OCI-LY3 (cell line): Measurements from ENCODE around the gene BTBD17.

Source experiments
- H2AFZ ChIP-seq: fragments of 200-600, 300-600 bp; shearing (Covaris generic); 2 replicates; pipeline ENCODE4 v1.6.0; 2014; ENCODE audit warnings: antibody characterized with exemption, low read depth, low read length
- H3K27ac ChIP-seq: fragments of 200-600, 300-600 bp; sonication (generic); 2 replicates; pipeline ENCODE4 v1.5.1; 2014; ENCODE audit warnings: mild to moderate bottlenecking, low read length, moderate library complexity, mixed read lengths
- H3K27me3 ChIP-seq: fragments of 200-600, 300-600 bp; sonication (generic); 2 replicates; pipeline ENCODE4 v1.6.1; 2014; ENCODE audit warnings: low read depth, low read length, mixed read lengths
- H3K36me3 ChIP-seq: fragments of 200-600, 300-600 bp; sonication (generic); replicated peaks from 2 replicates; pipeline ENCODE3; 2014; ENCODE audit warnings: low read depth, low read length, mixed read lengths
- H3K4me1 ChIP-seq: fragments of 300-600, 200-600 bp; sonication (generic); 2 replicates; pipeline ENCODE4 v1.6.1; 2014; ENCODE audit warnings: low read length, mixed read lengths
- H3K4me2 ChIP-seq: fragments of 200-600, 300-600 bp; sonication (generic); 2 replicates; pipeline ENCODE4 v1.6.1; 2014; ENCODE audit warnings: low read length, mixed read lengths
- H3K4me3 ChIP-seq: fragments of 300-600, 200-600 bp; sonication (generic); 2 replicates; pipeline ENCODE4 v1.5.1; 2014; ENCODE audit warnings: antibody characterized with exemption, mild to moderate bottlenecking, low read length, moderate library complexity
- H3K79me2 ChIP-seq: fragments of 300-600, 200-600 bp; shearing (Covaris generic); 2 replicates; pipeline ENCODE4 v1.6.1; 2014; ENCODE audit warnings: mild to moderate bottlenecking, low read length, mixed read lengths
- H3K9ac ChIP-seq: fragments of 300-600, 200-600 bp; shearing (Covaris generic); 2 replicates; pipeline ENCODE4 v1.6.0; 2014; ENCODE audit warnings: mild to moderate bottlenecking, low read length, moderate library complexity
- H3K9me3 ChIP-seq: fragments of 200-600, 300-600 bp; shearing (Covaris generic); 2 replicates; pipeline ENCODE4 v1.6.1; 2014; ENCODE audit warnings: low read length, mixed read lengths; ENCODE audit not compliant: insufficient read depth
- H4K20me1 ChIP-seq: fragments of 200-600, 300-600 bp; sonication (generic); 2 replicates; pipeline ENCODE4 v1.6.1; 2016; ENCODE audit warnings: low read length, mixed read lengths; ENCODE audit not compliant: insufficient read depth
- EZH2phosphoT487 ChIP-seq: fragments of 200-600 bp; shearing (Covaris generic); IDR thresholded peaks from 2 replicates; pipeline ENCODE4 v1.6.1; 2018; ENCODE audit warnings: antibody characterized with exemption, mixed run types, low read depth
- TF ChIP-seq, protein P1 (sequence below): fragments of 200-600, 300-600 bp; sonication (generic); IDR thresholded peaks from 2 replicates; pipeline ENCODE4 v1.5.1; 2014; ENCODE audit warnings: antibody characterized with exemption, low read length, low read depth

BTBD17 gene

DNA sequence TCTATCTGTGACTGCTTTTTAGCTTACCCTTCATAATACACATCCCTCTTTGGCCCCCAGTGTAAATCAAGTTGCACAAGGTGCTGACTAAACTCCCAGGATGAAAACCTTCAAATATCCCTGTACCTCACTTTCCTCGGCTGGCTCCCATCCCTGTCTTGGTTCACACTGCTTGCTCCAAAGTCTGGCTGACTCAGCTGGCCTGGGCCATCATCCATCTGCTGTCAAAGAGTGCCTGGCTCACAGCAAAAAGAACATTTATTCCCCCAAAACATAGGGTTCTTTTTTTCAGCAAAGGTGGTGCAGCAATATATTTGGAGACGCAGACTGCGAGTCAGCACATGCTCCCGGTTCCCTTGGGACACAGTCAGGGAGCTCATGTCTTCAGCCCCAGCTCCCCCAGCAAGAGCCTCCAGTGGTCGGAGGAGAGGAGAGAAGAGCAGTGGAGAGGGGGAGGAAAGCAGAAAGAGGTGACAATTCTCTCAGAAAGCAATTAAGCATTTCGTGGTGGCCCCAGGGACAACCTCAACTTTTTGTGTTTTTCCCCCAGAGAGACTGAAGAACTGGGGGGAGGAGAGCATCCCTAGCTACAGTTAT lies 31.8 kb upstream of the BTBD17 start:
- no peak overlapping the region for H3K27ac ChIP-seq
- no peaks in the 10 kb centered on the region for H3K79me2 ChIP-seq
- no peak overlapping the region for H2AFZ ChIP-seq
- no peaks in the 10 kb centered on the region for H3K36me3 ChIP-seq
- no peaks in the 10 kb centered on the region for H3K4me1 ChIP-seq
- TF ChIP-seq, protein P1, sequence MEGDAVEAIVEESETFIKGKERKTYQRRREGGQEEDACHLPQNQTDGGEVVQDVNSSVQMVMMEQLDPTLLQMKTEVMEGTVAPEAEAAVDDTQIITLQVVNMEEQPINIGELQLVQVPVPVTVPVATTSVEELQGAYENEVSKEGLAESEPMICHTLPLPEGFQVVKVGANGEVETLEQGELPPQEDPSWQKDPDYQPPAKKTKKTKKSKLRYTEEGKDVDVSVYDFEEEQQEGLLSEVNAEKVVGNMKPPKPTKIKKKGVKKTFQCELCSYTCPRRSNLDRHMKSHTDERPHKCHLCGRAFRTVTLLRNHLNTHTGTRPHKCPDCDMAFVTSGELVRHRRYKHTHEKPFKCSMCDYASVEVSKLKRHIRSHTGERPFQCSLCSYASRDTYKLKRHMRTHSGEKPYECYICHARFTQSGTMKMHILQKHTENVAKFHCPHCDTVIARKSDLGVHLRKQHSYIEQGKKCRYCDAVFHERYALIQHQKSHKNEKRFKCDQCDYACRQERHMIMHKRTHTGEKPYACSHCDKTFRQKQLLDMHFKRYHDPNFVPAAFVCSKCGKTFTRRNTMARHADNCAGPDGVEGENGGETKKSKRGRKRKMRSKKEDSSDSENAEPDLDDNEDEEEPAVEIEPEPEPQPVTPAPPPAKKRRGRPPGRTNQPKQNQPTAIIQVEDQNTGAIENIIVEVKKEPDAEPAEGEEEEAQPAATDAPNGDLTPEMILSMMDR: no peak
- no peak for TF ChIP-seq EZH2phosphoT487
- no peaks in the 10 kb centered on the region for H3K9me3 ChIP-seq
- no peak overlapping the region for H3K9ac ChIP-seq
- H4K20me1 ChIP-seq: no peaks in the 10 kb centered on the region
- no peak overlapping the region for H3K4me3 ChIP-seq
- no peak overlapping the region for H3K4me2 ChIP-seq
- H3K27me3 ChIP-seq: no peaks in the 10 kb centered on the region

DNA sequence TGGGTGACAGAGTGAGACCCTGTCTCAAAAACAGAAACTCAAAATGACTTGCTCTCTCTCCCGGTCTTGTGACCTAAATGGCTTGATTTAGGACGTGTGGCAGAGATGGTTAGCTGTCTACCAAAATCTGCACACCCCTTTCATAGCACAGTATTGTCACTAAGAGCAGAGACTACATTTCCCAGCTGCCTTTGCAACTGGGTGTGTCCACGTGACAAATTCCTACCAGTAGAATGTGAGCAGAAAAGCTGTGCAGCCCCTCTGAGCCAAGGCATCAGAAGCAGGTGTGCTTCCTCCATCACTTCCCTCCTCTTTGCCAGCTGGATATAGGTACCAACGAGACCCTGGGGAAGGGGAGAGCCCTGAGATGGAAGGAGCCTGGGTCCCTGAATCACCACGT lies 31.2 kb upstream of the BTBD17 start:
- Histone ChIP-seq H3K36me3 (no peaks in the 10 kb centered on the region), H3K79me2 (no peaks in the 10 kb centered on the region), H3K4me1 (no peaks in the 10 kb centered on the region), H4K20me1 (no peaks in the 10 kb centered on the region), H3K27me3 (no peaks in the 10 kb centered on the region), H3K27ac (no peak overlapping the region), H3K9ac (no peak overlapping the region), H3K4me2 (no peak overlapping the region), H2AFZ (no peak overlapping the region), H3K9me3 (no peaks in the 10 kb centered on the region), H3K4me3 (no peak overlapping the region)
- TF ChIP-seq, protein P1: no peak
- no peak for TF ChIP-seq EZH2phosphoT487

- no peaks in the 10 kb centered on the region for H3K9me3 ChIP-seq
- no peak overlapping the region for H3K9ac ChIP-seq
- H2AFZ ChIP-seq: no peak overlapping the region
- H3K79me2 ChIP-seq: no peaks in the 10 kb centered on the region
- no peak for TF ChIP-seq EZH2phosphoT487
- TF ChIP-seq, protein P1: no peak
- no peak overlapping the region for H3K4me2 ChIP-seq
- no peaks in the 10 kb centered on the region for H3K36me3 ChIP-seq
- no peaks in the 10 kb centered on the region for H3K27me3 ChIP-seq
- H4K20me1 ChIP-seq: no peaks in the 10 kb centered on the region
- H3K4me1 ChIP-seq: no peaks in the 10 kb centered on the region
- no peak overlapping the region for H3K4me3 ChIP-seq
- no peak overlapping the region for H3K27ac ChIP-seq
These were observed 30.1 kb upstream of the BTBD17 start for GRCh38 chr17:74391771-74392170.

- Histone ChIP-seq H3K9ac (no peak overlapping the region), H4K20me1 (no peaks in the 10 kb centered on the region), H3K27ac (no peak overlapping the region), H3K79me2 (no peaks in the 10 kb centered on the region), H3K4me1 (no peaks in the 10 kb centered on the region), H3K4me2 (no peak overlapping the region), H3K9me3 (no peaks in the 10 kb centered on the region), H3K4me3 (no peak overlapping the region), H2AFZ (no peak overlapping the region), H3K36me3 (no peaks in the 10 kb centered on the region), H3K27me3 (no peaks in the 10 kb centered on the region)
- no peak for TF ChIP-seq EZH2phosphoT487
These were observed 29.3 kb upstream of the BTBD17 start for GRCh38 chr17:74390680-74391653.
